ENCODE results near the gene IPO9. TPM values are rescaled to one million over a fixed set of nuclear protein-coding genes. Genes with fewer than 3 reads are reported as not detected.

The IPO9 gene
- total RNA-seq, 2 donors from 2014 or later: 80.6 to 85.7 TPM

- H3K27ac Mint-ChIP-seq: no peak overlapping the region
- ATAC-seq (no peak), DNase-seq (ENCODE audit: low spot score in 2 of 2) (no peak)
- no peaks in the 10 kb centered on the region for H3K9me3 Mint-ChIP-seq
- H3K36me3 Mint-ChIP-seq: no peaks in the 10 kb centered on the region
These were observed 33.9 kb upstream of the IPO9 start for GRCh38 chr1:201795066-201795465.

GRCh38 chr1:201800246-201800645 lies 28.7 kb upstream of the IPO9 start:
- H3K36me3 Mint-ChIP-seq: no peaks in the 10 kb centered on the region
- ATAC-seq: no peak

GRCh38 chr1:201806801-201807200 lies 22.2 kb upstream of the IPO9 start:
- DNase-seq (ENCODE audit: low spot score in 2 of 2): no peak
- Mint-ChIP-seq H3K36me3 (no peaks in the 10 kb centered on the region), H3K9me3 (no peaks in the 10 kb centered on the region), H3K27ac (no peak overlapping the region)
- ATAC-seq: no peak

More at GRCh38 chr1:201800246-201800645, 28.7 kb upstream of the IPO9 start:
- DNase-seq (ENCODE audit: low spot score in 2 of 2): no peak
- H3K27ac Mint-ChIP-seq: no peak overlapping the region
- no peaks in the 10 kb centered on the region for H3K9me3 Mint-ChIP-seq

- ATAC-seq (no peak), DNase-seq (ENCODE audit: low spot score in 2 of 2) (no peak)
- Mint-ChIP-seq H3K36me3 (no peaks in the 10 kb centered on the region), H3K27ac (no peak overlapping the region), H3K9me3 (no peaks in the 10 kb centered on the region)
These were observed 20.9 kb upstream of the IPO9 start for GRCh38 chr1:201807958-201808632.

GRCh38 chr1:201808633-201808990 lies 20.3 kb upstream of the IPO9 start:
- DNase-seq (ENCODE audit: low spot score in 2 of 2) (no peak), ATAC-seq (no peak)
- H3K9me3 Mint-ChIP-seq: no peaks in the 10 kb centered on the region
- no peak overlapping the region for H3K27ac Mint-ChIP-seq
- H3K36me3 Mint-ChIP-seq: no peaks in the 10 kb centered on the region

GRCh38 chr1:201809876-201810275 lies 19.1 kb upstream of the IPO9 start:
- DNase-seq (ENCODE audit: low spot score in 2 of 2) (no peak), ATAC-seq (no peak)
- Mint-ChIP-seq H3K27ac (no peak overlapping the region), H3K36me3 (no peaks in the 10 kb centered on the region), H3K9me3 (no peaks in the 10 kb centered on the region)

GRCh38 chr1:201810466-201811216 lies 18.3 kb upstream of the IPO9 start:
- H3K36me3 Mint-ChIP-seq: no peaks in the 10 kb centered on the region
- ATAC-seq (no peak), DNase-seq (ENCODE audit: low spot score in 2 of 2) (no peak)
- H3K9me3 Mint-ChIP-seq: no peaks in the 10 kb centered on the region
- H3K27ac Mint-ChIP-seq: peak overlapping the region in 1 of 2 donors; percentile 1

- Mint-ChIP-seq H3K9me3 (no peaks in the 10 kb centered on the region), H3K36me3 (no peaks in the 10 kb centered on the region), H3K27ac (peak overlapping the region in 1 of 2 donors; percentile 19)
- no peak for DNase-seq (ENCODE audit: low spot score in 2 of 2)
- ATAC-seq: no peak
These were observed 15.7 kb upstream of the IPO9 start for GRCh38 chr1:201813226-201813625.

- Mint-ChIP-seq H3K27ac (no peak overlapping the region), H3K36me3 (no peaks in the 10 kb centered on the region), H3K9me3 (no peaks in the 10 kb centered on the region)
- ATAC-seq (no peak), DNase-seq (ENCODE audit: low spot score in 2 of 2) (no peak)
These were observed 12.6 kb upstream of the IPO9 start for GRCh38 chr1:201816309-201816854.

- no peaks in the 10 kb centered on the region for H3K9me3 Mint-ChIP-seq
- no peaks in the 10 kb centered on the region for H3K36me3 Mint-ChIP-seq
- DNase-seq (ENCODE audit: low spot score in 2 of 2) (no peak), ATAC-seq (no peak)
- H3K27ac Mint-ChIP-seq: no peak overlapping the region
These were observed 9.8 kb upstream of the IPO9 start for GRCh38 chr1:201818971-201819750.

GRCh38 chr1:201820413-201820812 lies 8.5 kb upstream of the IPO9 start:
- DNase-seq (ENCODE audit: low spot score in 2 of 2) (no peak), ATAC-seq (no peak)
- no peaks in the 10 kb centered on the region for H3K36me3 Mint-ChIP-seq
- no peaks in the 10 kb centered on the region for H3K9me3 Mint-ChIP-seq
- H3K27ac Mint-ChIP-seq: peak overlapping the region in 1 of 2 donors; percentile 45

- ATAC-seq: no peak
- DNase-seq (ENCODE audit: low spot score in 2 of 2): no peak
- peak overlapping the region; percentile 69 to 76 for H3K27ac Mint-ChIP-seq
- peaks cover 13 to 15% of the 10 kb centered on the region in 2 donors for H3K36me3 Mint-ChIP-seq
- no peaks in the 10 kb centered on the region for H3K9me3 Mint-ChIP-seq
These were observed 3.7 kb upstream of the IPO9 start for GRCh38 chr1:201825245-201825644.

- ATAC-seq (no peak), DNase-seq (ENCODE audit: low spot score in 2 of 2) (no peak)
- H3K27ac Mint-ChIP-seq: no peak overlapping the region
- H3K9me3 Mint-ChIP-seq: no peaks in the 10 kb centered on the region
- H3K36me3 Mint-ChIP-seq: peaks cover 24 to 28% of the 10 kb centered on the region in 2 donors
These were observed 2.1 kb upstream of the IPO9 start for GRCh38 chr1:201826830-201827229.

- peaks cover 24 to 28% of the 10 kb centered on the region in 2 donors for H3K36me3 Mint-ChIP-seq
- DNase-seq (ENCODE audit: low spot score in 2 of 2): no peak
- H3K27ac Mint-ChIP-seq: peak overlapping the region; percentile 59 to 98
- no peak for ATAC-seq
- no peaks in the 10 kb centered on the region for H3K9me3 Mint-ChIP-seq
These were observed 1.4 kb upstream of the IPO9 start for GRCh38 chr1:201827321-201828216.

- peaks cover 24 to 28% of the 10 kb centered on the region in 2 donors for H3K36me3 Mint-ChIP-seq
- ATAC-seq: no peak
- DNase-seq (ENCODE audit: low spot score in 2 of 2): no peak
- no peaks in the 10 kb centered on the region for H3K9me3 Mint-ChIP-seq
- H3K27ac Mint-ChIP-seq: peak overlapping the region; percentile 59 to 98
These were observed 639 bp upstream of the IPO9 start for GRCh38 chr1:201828217-201828819.

- no peaks in the 10 kb centered on the region for H3K9me3 Mint-ChIP-seq
- no peak for ATAC-seq
These were observed 2.4 kb downstream of the IPO9 start for GRCh38 chr1:201831371-201831770.

More at GRCh38 chr1:201831371-201831770, 2.4 kb downstream of the IPO9 start:
- peaks cover 34% of the 10 kb centered on the region in 2 donors for H3K36me3 Mint-ChIP-seq
- DNase-seq (ENCODE audit: low spot score in 2 of 2): no peak
- H3K27ac Mint-ChIP-seq: peak overlapping the region in 1 of 2 donors; percentile 98
